Measurements from ENCODE around the gene VPS8. TPM values are rescaled to one million over a fixed set of nuclear protein-coding genes. Genes with fewer than 3 reads are reported as not detected.

The VPS8 gene
- total and polyA plus RNA-seq, 11 donors: 15.7 to 122 (median 74.3) TPM

DNA sequence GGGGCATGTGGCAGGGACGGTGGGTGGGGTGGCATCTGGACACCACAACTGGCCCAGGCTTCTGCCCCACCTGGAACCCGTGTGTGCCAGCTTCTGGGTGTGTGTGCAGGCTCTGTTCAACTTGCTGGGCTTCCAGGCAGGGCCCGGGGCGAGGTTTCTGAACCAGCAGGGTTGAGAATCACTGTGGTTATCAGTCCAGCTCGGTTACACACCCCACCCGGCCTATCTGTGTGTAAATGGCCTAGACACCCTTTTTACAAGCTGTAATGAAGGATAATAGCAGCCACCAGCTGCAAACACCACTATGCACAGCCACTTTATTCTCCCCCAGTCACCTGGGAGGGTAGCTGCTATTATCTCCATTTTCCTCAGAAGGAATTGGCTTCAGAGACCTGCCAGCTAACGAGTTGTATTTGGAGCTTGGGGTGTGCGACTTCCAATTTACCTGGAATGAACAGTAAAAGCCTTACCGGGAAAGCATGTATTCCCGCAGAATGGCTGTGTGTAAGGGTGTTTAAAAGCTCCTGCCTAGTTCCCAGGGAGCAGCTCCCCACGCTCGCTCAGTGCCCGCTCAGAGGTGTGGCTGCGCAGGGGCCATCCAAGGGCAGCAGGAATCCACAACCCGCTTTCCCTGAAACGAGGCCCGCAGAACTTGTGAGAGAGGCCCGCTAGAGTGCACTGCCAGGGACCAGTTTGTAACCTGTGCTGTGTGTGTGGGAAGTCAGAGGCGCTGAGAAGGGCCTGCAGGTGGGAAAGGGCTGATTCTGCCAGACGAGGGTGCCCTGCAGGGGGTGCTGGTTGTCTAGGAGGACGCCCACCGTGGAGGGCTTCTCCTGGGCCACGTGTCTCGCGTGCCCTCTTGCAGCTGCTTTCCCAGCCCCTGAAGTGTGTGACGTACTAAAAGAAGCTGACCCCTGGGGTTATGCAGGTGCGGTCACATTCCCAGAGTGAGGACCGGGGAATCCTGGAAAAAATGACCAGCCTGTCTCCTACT lies 257.4 kb downstream of the VPS8 start:
- Histone ChIP-seq H3K9me3 (no peaks in the 10 kb centered on the region), H3K36me3 (no peaks in the 10 kb centered on the region), H3K4me1 (peaks cover 0 to 8% (median 0%) of the 10 kb centered on the region in 12 donors), H3K4me3 (no peak overlapping the region), H3K27ac (no peak overlapping the region), H3K27me3 (no peaks in the 10 kb centered on the region)
- TF ChIP-seq, protein P1, sequence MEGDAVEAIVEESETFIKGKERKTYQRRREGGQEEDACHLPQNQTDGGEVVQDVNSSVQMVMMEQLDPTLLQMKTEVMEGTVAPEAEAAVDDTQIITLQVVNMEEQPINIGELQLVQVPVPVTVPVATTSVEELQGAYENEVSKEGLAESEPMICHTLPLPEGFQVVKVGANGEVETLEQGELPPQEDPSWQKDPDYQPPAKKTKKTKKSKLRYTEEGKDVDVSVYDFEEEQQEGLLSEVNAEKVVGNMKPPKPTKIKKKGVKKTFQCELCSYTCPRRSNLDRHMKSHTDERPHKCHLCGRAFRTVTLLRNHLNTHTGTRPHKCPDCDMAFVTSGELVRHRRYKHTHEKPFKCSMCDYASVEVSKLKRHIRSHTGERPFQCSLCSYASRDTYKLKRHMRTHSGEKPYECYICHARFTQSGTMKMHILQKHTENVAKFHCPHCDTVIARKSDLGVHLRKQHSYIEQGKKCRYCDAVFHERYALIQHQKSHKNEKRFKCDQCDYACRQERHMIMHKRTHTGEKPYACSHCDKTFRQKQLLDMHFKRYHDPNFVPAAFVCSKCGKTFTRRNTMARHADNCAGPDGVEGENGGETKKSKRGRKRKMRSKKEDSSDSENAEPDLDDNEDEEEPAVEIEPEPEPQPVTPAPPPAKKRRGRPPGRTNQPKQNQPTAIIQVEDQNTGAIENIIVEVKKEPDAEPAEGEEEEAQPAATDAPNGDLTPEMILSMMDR (IDR thresholded peaks at IDR 0.05): no peak
- TF ChIP-seq POLR2A (IDR thresholded peaks at IDR 0.05): no peak
- DNase-seq (no peak), ATAC-seq (peak in 1 of 4 donors; percentile 10)
- 84 to 90% (median 87%) methylated on average over 21 to 28 of the region's 28 CpGs for WGBS, 4 donors
- intact Hi-C loops (cut with DNase I): no loop called here

DNA sequence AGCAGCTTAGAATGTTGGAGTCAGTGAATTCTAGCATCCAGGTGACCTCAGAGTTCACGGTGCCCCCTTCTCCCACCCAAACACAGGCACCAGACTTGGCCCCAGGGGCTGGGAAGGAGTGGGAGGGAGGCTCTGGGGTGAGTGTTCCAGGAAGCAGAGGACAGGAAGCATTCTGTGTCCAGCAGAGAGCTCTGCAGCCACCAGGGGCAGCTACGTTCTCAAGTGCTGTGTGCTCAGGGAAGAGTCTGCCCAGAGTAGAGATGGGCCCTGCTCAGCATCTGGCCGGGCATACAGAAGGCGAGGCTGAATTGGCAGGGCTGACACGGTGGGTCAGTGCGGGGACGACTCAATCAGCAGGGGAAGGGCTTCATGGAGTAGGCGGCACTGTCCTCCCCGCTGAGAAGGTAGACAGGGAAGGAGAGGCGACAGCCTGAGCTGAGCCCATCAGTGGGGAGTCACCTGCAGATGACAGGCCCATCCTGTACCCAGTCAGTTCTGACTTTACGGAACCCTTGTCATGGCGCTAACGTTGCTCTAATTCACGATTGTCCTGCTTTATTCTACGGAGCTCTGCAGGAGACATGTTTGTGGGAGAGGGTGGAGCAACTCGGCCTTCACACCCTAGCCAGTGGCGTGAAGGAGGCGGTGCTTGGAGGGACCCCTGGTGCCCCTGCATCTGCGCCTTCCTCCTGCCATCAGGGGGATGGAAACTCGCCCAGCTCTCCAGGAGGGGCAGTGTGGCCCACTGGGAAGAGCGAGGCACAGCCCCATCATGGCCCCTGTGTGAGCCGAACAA lies 258.7 kb downstream of the VPS8 start:
- no peaks in the 10 kb centered on the region for H3K36me3 ChIP-seq
- H3K4me3 ChIP-seq: no peak overlapping the region
- H3K27me3 ChIP-seq: no peaks in the 10 kb centered on the region
- TF ChIP-seq POLR2A (IDR thresholded peaks at IDR 0.05): no peak
- TF ChIP-seq, protein P1 (IDR thresholded peaks at IDR 0.05): peak in 5 of 12 donors; percentile 22 to 48 (median 34)
- H3K27ac ChIP-seq: no peak overlapping the region
- ATAC-seq: peak in 3 of 4 donors; percentile 66 to 76 (median 73)
- intact Hi-C loops (cut with DNase I): no loop called here
- 71 to 81% (median 76%) methylated on average over 21 to 22 of the region's 22 CpGs for WGBS, 4 donors
- DNase-seq: peak in 1 of 5 donors; percentile 37
- H3K9me3 ChIP-seq: no peaks in the 10 kb centered on the region
- H3K4me1 ChIP-seq: peaks cover 0 to 8% (median 0%) of the 10 kb centered on the region in 12 donors

DNA sequence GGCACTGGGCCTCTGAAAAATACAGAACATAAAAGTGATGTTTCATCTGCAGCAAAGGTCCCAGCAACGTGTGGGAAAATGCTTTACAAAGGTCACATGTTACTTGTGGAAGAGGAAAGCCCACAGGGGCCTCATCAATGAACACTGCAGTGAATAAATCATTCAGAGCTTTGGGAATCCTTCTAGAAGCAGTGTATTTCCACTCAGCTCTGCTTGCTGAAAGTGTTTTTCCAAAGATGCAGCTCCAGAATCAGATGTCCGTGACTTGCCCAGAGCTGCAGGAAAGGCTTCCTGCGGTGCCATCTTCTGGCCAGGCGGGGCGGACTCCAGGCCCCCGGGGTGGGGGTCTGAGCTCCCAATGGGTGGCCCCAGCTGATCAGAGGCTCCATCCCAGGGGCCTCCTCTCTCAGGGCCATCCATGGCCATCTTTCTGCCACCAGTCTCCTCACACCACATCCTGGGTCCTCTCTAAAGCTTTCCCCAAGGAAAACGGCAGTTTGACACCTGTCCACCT lies 259.4 kb downstream of the VPS8 start:
- 35 to 71% (median 59%) methylated on average over 2 to 7 of the region's 7 CpGs for WGBS, 4 donors
- H3K4me1 ChIP-seq: peaks cover 0 to 8% (median 0%) of the 10 kb centered on the region in 12 donors
- no peak for ATAC-seq
- intact Hi-C loops (cut with DNase I): no loop called here
- no peaks in the 10 kb centered on the region for H3K9me3 ChIP-seq
- no peaks in the 10 kb centered on the region for H3K36me3 ChIP-seq
- no peaks in the 10 kb centered on the region for H3K27me3 ChIP-seq
- DNase-seq: no peak
- TF ChIP-seq, protein P1 (IDR thresholded peaks at IDR 0.05): peak in 1 of 12 donors; percentile 12
- TF ChIP-seq POLR2A (IDR thresholded peaks at IDR 0.05): no peak
- H3K27ac ChIP-seq: no peak overlapping the region
- H3K4me3 ChIP-seq: no peak overlapping the region

Data from heart left ventricle (tissue), 16 donors.